Retinal pigment epithelial cell (primary cell): ENCODE measurements around the gene PLPP1.
"Not testable (repeated sequence)": the region's sequence is repeated elsewhere in the genome, so short reads cannot be mapped to it uniquely, and the experiment has no call there.

Experiments used
- DNase-seq: peaks from one replicate; pipeline ENCODE4 v3.0.0-alpha.2; 2010; ENCODE audit warnings: low read depth
- H3K4me3 ChIP-seq: 2 replicates; pipeline ENCODE4 v1.5.1; 2011; ENCODE audit warnings: mild to moderate bottlenecking, low read length, control low read depth, moderate library complexity
- CTCF ChIP-seq: conservative IDR thresholded peaks from 2 replicates; pipeline ENCODE4 v1.5.1; 2011; ENCODE audit warnings: low read depth, low read length, control low read depth, inconsistent platforms

Gene PLPP1

GRCh38 chr5:55509097-55509496 is 25.7 kb downstream of the PLPP1 start:
- DNase-seq = no peak
- no peak overlapping the region for H3K4me3 ChIP-seq
- TF ChIP-seq CTCF = no peak

GRCh38 chr5:55507574-55507973 is 27.2 kb downstream of the PLPP1 start:
- H3K4me3 ChIP-seq = no peak overlapping the region
- no peak for TF ChIP-seq CTCF
- DNase-seq = no peak

- not testable (repeated sequence) for DNase-seq
These were observed 29.1 kb downstream of the PLPP1 start for GRCh38 chr5:55505711-55506110.

GRCh38 chr5:55503917-55504316 is 30.8 kb downstream of the PLPP1 start:
- DNase-seq, H3K4me3 ChIP-seq: not testable (repeated sequence)

More at GRCh38 chr5:55505711-55506110, 29.1 kb downstream of the PLPP1 start:
- H3K4me3 ChIP-seq = not testable (repeated sequence)

- H3K4me3 ChIP-seq = no peak overlapping the region
- DNase-seq = no peak
- no peak for TF ChIP-seq CTCF
These were observed 32.0 kb downstream of the PLPP1 start for GRCh38 chr5:55502759-55503158.

GRCh38 chr5:55498457-55498856 is 36.3 kb downstream of the PLPP1 start:
- TF ChIP-seq CTCF = no peak
- no peak overlapping the region for H3K4me3 ChIP-seq
- no peak for DNase-seq

GRCh38 chr5:55497712-55498111 is 37.1 kb downstream of the PLPP1 start:
- DNase-seq = no peak
- TF ChIP-seq CTCF = no peak
- H3K4me3 ChIP-seq = no peak overlapping the region

- H3K4me3 ChIP-seq = no peak overlapping the region
- DNase-seq = no peak
- TF ChIP-seq CTCF = no peak
These were observed 39.5 kb downstream of the PLPP1 start for GRCh38 chr5:55495216-55495615.
